GM19238 (cell line): ENCODE measurements around the gene LSAMP.
"Not testable (repeated sequence)": the region's sequence is repeated elsewhere in the genome, so short reads cannot be mapped to it uniquely, and the experiment has no call there.

ENCODE experiments used
- DNase-seq: peaks from one replicate; pipeline ENCODE4 v3.0.0; 2011; ENCODE audit warnings: low spot score; ENCODE audit not compliant: insufficient read length

Gene LSAMP

GRCh38 chr3:115814778-115815380 is 630.4 kb downstream of the LSAMP start:
- DNase-seq = peak; percentile 18

- DNase-seq = no peak
These were observed 631.3 kb downstream of the LSAMP start for GRCh38 chr3:115814006-115814405.

- DNase-seq = no peak
These were observed 636.5 kb downstream of the LSAMP start for GRCh38 chr3:115808816-115809215.

- no peak for DNase-seq
These were observed 637.0 kb downstream of the LSAMP start for GRCh38 chr3:115808244-115808643.

GRCh38 chr3:115806501-115806900 is 638.8 kb downstream of the LSAMP start:
- DNase-seq = no peak

GRCh38 chr3:115805520-115805919 is 639.8 kb downstream of the LSAMP start:
- DNase-seq = no peak

GRCh38 chr3:115804713-115805119 is 640.6 kb downstream of the LSAMP start:
- DNase-seq = no peak

GRCh38 chr3:115804200-115804599 is 641.1 kb downstream of the LSAMP start:
- DNase-seq = no peak

GRCh38 chr3:115803661-115804060 is 641.6 kb downstream of the LSAMP start:
- no peak for DNase-seq

GRCh38 chr3:115800489-115801075 is 644.7 kb downstream of the LSAMP start:
- no peak for DNase-seq

GRCh38 chr3:115800065-115800464 is 645.2 kb downstream of the LSAMP start:
- DNase-seq = not testable (repeated sequence)

GRCh38 chr3:115792206-115792955 is 652.9 kb downstream of the LSAMP start:
- peak; percentile 25 for DNase-seq

GRCh38 chr3:115791271-115792153 is 653.8 kb downstream of the LSAMP start:
- DNase-seq = not testable (repeated sequence)

- no peak for DNase-seq
These were observed 654.5 kb downstream of the LSAMP start for GRCh38 chr3:115790759-115791158.

- DNase-seq = no peak
These were observed 655.8 kb downstream of the LSAMP start for GRCh38 chr3:115789481-115789880.

- DNase-seq = no peak
These were observed 656.3 kb downstream of the LSAMP start for GRCh38 chr3:115788921-115789470.

- no peak for DNase-seq
These were observed 657.5 kb downstream of the LSAMP start for GRCh38 chr3:115787818-115788217.

GRCh38 chr3:115785782-115786181 is 659.5 kb downstream of the LSAMP start:
- DNase-seq = no peak

- no peak for DNase-seq
These were observed 660.3 kb downstream of the LSAMP start for GRCh38 chr3:115784739-115785536.

GRCh38 chr3:115783938-115784738 is 661.1 kb downstream of the LSAMP start:
- peak; percentile 83 for DNase-seq
